ENCODE results near the gene CASK. TPM values are rescaled to one million over a fixed set of nuclear protein-coding genes. Genes with fewer than 3 reads are reported as not detected.

The CASK gene
- total and polyA plus RNA-seq, 2 of the 13 experiments (the other 11 are each of a cell fraction or from before 2014, with no cell fraction given), result 14.5 to 16.0 TPM

DNA sequence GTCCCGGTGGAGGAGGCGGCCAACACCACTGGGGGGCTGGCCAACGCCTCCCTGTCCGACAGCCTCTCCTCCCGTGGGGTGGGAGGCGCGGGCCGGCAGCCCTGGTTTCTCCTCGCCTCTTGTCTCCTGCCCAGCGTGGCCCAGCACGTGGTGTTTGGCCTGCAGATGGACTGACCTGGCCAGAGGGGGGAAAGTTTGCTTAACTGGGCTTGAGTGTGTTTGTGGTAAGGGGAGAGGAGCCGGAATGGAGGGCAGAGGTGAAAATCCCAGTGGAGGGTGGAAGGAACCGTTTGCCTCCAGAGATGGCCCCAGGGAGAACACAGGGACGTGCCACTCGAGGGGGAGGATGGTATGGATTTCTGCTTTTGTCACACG, 448.6 kb downstream of the CASK start (continued):
- TF ChIP-seq, protein P1, sequence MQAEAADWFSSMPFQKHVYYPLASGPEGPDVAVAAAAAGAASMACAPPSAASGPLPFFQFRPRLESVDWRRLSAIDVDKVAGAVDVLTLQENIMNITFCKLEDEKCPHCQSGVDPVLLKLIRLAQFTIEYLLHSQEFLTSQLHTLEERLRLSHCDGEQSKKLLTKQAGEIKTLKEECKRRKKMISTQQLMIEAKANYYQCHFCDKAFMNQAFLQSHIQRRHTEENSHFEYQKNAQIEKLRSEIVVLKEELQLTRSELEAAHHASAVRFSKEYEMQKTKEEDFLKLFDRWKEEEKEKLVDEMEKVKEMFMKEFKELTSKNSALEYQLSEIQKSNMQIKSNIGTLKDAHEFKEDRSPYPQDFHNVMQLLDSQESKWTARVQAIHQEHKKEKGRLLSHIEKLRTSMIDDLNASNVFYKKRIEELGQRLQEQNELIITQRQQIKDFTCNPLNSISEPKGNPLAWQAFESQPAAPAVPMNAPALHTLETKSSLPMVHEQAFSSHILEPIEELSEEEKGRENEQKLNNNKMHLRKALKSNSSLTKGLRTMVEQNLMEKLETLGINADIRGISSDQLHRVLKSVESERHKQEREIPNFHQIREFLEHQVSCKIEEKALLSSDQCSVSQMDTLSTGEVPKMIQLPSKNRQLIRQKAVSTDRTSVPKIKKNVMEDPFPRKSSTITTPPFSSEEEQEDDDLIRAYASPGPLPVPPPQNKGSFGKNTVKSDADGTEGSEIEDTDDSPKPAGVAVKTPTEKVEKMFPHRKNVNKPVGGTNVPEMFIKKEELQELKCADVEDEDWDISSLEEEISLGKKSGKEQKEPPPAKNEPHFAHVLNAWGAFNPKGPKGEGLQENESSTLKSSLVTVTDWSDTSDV (CRISPR knock-in tag; IDR thresholded peaks at IDR 0.05), result no peak
- 0 out of 2 replicates have a peak, but pooled peaks have one; percentile 30 for TF ChIP-seq RXRB (CRISPR knock-in tag; IDR thresholded peaks at IDR 0.05; ENCODE audit: borderline replicate concordance)
- TF ChIP-seq NONO (IDR thresholded peaks at IDR 0.05), result no peak
- no peak for TF ChIP-seq NONO (CRISPR knock-in tag; conservative IDR thresholded peaks at IDR 0.05)

DNA sequence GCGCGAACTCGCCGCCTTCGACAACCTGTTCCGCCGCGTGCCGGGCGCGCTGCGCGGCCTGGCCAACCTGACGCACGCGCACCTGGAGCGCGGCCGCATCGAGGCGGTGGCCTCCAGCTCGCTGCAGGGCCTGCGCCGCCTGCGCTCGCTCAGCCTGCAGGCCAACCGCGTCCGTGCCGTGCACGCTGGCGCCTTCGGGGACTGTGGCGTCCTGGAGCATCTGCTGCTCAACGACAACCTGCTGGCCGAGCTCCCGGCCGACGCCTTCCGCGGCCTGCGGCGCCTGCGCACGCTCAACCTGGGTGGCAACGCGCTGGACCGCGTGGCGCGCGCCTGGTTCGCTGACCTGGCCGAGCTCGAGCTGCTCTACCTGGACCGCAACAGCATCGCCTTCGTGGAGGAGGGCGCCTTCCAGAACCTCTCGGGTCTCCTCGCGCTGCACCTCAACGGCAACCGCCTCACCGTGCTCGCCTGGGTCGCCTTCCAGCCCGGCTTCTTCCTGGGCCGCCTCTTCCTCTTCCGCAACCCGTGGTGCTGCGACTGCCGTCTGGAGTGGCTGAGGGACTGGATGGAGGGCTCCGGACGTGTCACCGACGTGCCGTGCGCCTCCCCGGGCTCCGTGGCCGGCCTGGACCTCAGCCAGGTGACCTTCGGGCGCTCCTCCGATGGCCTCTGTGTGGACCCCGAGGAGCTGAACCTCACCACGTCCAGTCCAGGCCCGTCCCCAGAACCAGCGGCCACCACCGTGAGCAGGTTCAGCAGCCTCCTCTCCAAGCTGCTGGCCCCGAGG, 449.2 kb downstream of the CASK start:
- intact Hi-C loops (cut with micrococcal nuclease; ENCODE audit: unreplicated experiment), result no loop called here
- ChIA-PET POLR2A (no interaction called here), CTCF (ENCODE audit: low intra/inter-chr PET ratio, low total read pairs) (no interaction called here)
- no TSS peak for BruUV-seq (replicated peaks)
- no peak overlapping the region for H3K4me2 ChIP-seq (ENCODE audit: low read depth, low read length)
- FAIRE-seq (no peak), ATAC-seq (no peak), DNase-seq (ENCODE audit: low spot score) (no peak)
- in situ Hi-C loops (cut with HindIII; ENCODE audit: extremely low pct_ligation_motif_present, low pct_unique_long_range_greater_than_20kb), result no loop called here
- no peak overlapping the region for H3K4me3 ChIP-seq (replicated peaks in 1 of 3; ENCODE audit: insufficient read depth in 1 of 3, low read depth in 2 of 3, low read length in 3 of 3)
- 97% methylated on average over 47 of the region's 91 CpGs for WGBS (ENCODE audit: low lambda C conversion rate)
- no peaks in the 10 kb centered on the region for H3K36me3 ChIP-seq (replicated peaks in 1 of 2; ENCODE audit: control insufficient read depth in 1 of 2, insufficient read depth in 2 of 2, low read length in 2 of 2)
- no peak overlapping the region for H2AFZ ChIP-seq (ENCODE audit: low read length)
- peaks cover 47% of the 10 kb centered on the region for H3K4me1 ChIP-seq (ENCODE audit: insufficient read depth, low read length)
- H3K9ac ChIP-seq (ENCODE audit: insufficient read depth, low read depth, low read length), result no peak overlapping the region
- H3K9me3 ChIP-seq (ENCODE audit: low read length), result no peaks in the 10 kb centered on the region
- H4K20me1 ChIP-seq (ENCODE audit: insufficient read depth, low read length), result no peaks in the 10 kb centered on the region
- H3K27ac ChIP-seq (ENCODE audit: extremely low read length, insufficient read depth, low read length), result no peak overlapping the region
- no peak for TF ChIP-seq AHR (CRISPR knock-in tag; IDR thresholded peaks at IDR 0.05)
- no peak for TF ChIP-seq ZBTB43 (CRISPR knock-in tag; conservative IDR thresholded peaks at IDR 0.05)
- no peak for TF ChIP-seq ZNF556 (CRISPR knock-in tag; IDR thresholded peaks at IDR 0.05; ENCODE audit: borderline replicate concordance)
- TF ChIP-seq FOSL1 (CRISPR knock-in tag; IDR thresholded peaks at IDR 0.05; ENCODE audit: borderline replicate concordance), result no peak
- no peaks in the 10 kb centered on the region for H3K27me3 ChIP-seq (ENCODE audit: control insufficient read depth in 1 of 2, insufficient read depth in 2 of 2, low read length in 2 of 2)
- H3K79me2 ChIP-seq (ENCODE audit: insufficient read depth, low read length), result no peaks in the 10 kb centered on the region

All from HepG2 (cell line).